Measurements from ENCODE around the gene COL20A1. TPM values are rescaled to one million over a fixed set of nuclear protein-coding genes. Genes with fewer than 3 reads are reported as not detected.

Gene COL20A1
- total and polyA plus RNA-seq, 3 donors from 2014 or later, result 14.4 to 17.2 (median 17.1) TPM

DNA sequence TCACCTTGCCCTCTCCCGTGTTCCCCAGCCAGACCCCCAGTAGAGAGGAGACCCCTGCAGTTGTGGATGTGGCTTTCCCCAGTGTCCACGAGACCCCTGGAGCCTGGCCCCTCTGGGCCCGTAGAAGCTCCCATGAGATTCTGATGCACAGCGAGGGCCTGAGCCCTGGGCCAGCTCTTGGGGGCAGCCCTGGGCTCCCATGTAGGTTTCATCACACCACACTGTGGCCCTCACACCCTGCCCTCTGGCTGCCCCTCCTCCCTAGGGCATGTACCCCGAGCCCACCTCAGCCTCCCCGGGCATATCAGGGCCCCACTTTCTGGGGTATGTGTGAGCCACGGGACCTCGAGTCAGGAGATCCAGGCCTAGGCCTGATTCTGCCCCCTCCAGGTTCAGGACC, 75.2 kb downstream of the COL20A1 start:
- Histone ChIP-seq H3K4me3 (no peak overlapping the region), H3K27me3 (no peaks in the 10 kb centered on the region), H3K9me3 (no peaks in the 10 kb centered on the region), H3K4me1 (no peaks in the 10 kb centered on the region), H3K36me3 (ENCODE audit: low read depth, missing control alignments) (no peaks in the 10 kb centered on the region), H3K27ac (no peak overlapping the region)
- intact Hi-C loops (cut with DNase I; ENCODE audit: low total_unique reads), result no loop called here
- DNase-seq, result no peak
- TF ChIP-seq, protein P1, sequence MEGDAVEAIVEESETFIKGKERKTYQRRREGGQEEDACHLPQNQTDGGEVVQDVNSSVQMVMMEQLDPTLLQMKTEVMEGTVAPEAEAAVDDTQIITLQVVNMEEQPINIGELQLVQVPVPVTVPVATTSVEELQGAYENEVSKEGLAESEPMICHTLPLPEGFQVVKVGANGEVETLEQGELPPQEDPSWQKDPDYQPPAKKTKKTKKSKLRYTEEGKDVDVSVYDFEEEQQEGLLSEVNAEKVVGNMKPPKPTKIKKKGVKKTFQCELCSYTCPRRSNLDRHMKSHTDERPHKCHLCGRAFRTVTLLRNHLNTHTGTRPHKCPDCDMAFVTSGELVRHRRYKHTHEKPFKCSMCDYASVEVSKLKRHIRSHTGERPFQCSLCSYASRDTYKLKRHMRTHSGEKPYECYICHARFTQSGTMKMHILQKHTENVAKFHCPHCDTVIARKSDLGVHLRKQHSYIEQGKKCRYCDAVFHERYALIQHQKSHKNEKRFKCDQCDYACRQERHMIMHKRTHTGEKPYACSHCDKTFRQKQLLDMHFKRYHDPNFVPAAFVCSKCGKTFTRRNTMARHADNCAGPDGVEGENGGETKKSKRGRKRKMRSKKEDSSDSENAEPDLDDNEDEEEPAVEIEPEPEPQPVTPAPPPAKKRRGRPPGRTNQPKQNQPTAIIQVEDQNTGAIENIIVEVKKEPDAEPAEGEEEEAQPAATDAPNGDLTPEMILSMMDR (IDR thresholded peaks at IDR 0.05), result no peak
- TF ChIP-seq POLR2A (IDR thresholded peaks at IDR 0.05), result no peak
- 77 to 93% methylated on average over 4 to 8 of the region's 8 CpGs for WGBS, 2 donors

DNA sequence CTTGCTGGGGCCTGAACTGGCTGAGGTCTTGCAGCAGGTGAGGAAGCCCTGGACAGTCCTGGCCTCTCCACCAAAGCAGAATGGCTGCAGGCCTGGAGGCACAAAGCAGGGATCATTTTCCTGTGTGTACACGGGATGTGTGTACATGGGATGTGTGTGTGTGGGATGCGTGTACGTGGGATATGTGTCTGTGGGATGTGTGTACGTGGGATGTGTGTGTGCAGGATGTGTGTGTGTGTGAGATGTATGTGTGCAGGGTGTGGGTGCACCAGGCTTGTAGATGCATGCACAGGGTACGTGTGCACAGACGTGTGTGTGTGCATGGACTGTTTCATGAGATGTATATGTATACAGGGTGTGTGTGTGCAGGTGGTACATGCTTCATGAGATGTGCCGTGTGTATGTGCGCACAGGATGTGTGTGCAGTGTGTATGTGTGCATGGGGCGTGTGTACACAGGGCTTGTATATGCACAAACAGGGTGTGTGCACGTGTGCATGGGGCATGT, 76.1 kb downstream of the COL20A1 start:
- Histone ChIP-seq H3K36me3 (ENCODE audit: low read depth, missing control alignments) (no peaks in the 10 kb centered on the region), H3K4me1 (no peaks in the 10 kb centered on the region), H3K27ac (no peak overlapping the region), H3K27me3 (no peaks in the 10 kb centered on the region), H3K9me3 (no peaks in the 10 kb centered on the region), H3K4me3 (no peak overlapping the region)
- intact Hi-C loops (cut with DNase I; ENCODE audit: low total_unique reads), result no loop called here
- 91 to 98% methylated on average over 10 of the region's 10 CpGs for WGBS, 2 donors
- DNase-seq, result no peak
- no peak for TF ChIP-seq POLR2A (IDR thresholded peaks at IDR 0.05)
- TF ChIP-seq, protein P1 (IDR thresholded peaks at IDR 0.05), result no peak

DNA sequence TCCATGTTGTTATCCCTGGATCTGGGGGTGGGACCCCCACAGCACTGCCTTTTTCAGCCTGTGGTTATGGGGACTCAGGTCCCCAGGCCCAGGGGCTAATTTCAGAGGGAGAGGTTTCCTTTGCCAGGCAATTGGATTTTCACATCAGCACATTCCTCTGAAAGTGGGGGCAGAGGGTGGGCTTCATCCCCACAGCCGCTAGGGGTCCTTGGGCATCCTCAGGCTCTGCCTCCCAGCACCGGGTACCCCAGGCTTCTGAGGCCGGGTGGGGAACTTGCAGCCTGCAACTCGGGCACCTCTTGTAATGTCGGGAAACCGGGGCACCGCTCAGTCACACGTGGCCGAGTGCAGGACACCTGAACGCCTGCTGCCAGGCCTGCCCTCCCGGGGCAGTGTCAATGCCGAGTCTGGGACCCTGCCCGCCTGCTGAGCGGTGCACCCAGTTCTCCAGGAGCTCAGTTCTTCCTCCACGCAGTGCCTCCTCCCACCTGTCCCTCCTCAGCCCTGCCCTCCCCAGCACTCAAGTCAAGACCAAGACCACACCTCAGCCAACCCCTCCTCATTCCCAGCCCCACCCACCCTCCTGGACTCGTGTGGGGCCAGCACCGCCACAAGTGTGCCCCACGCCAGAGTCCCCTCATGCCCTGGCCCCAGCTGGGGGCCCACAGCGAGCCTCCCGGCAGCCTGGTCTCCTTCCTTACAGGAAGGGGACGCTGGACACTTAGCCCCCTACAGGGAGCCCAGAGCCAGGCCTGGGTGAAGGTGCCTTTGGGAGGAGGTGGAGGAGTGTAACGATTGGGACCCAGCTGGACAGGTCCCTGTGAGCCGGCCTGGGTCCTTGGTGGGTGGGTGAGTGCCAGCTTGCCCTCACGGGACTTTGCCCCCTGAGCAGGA, 77.0 kb downstream of the COL20A1 start:
- H3K27me3 ChIP-seq, result no peaks in the 10 kb centered on the region
- H3K4me3 ChIP-seq, result no peak overlapping the region
- H3K36me3 ChIP-seq (ENCODE audit: low read depth, missing control alignments), result no peaks in the 10 kb centered on the region
- no peaks in the 10 kb centered on the region for H3K9me3 ChIP-seq
- no peaks in the 10 kb centered on the region for H3K4me1 ChIP-seq
- no peak for DNase-seq
- no peak overlapping the region for H3K27ac ChIP-seq
- no peak for TF ChIP-seq POLR2A (IDR thresholded peaks at IDR 0.05)
- TF ChIP-seq, protein P1 (IDR thresholded peaks at IDR 0.05), result no peak
- WGBS, 2 donors, result 76 to 85% methylated on average over 9 to 24 of the region's 24 CpGs
- intact Hi-C loops (cut with DNase I; ENCODE audit: low total_unique reads), result no loop called here

DNA sequence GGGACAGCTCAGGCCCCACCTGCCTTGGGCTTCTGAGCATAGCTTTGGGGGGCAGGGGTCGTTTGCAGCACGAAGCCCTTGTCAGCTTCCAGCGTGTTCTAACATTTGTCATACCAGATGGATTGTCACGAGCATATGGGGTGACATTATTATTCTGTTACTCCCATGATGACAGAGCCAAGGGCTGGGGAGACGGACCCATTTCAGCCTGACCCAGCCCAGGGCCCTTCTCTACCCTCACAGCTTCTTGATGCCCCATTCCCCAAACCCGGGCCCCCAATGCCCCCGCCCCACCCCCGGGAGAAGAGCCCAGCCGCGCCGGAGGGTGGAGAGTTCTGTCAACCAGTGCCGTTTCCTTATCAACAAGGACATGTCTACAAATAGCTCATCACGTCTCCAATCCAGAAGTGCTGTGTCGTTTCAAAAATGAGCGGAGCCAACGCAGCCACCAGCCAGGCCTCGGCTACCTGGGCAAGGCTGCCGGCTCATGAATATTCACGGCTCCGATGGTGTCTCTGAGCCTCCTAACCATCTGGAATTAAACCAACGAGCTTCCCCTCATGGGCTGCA, 77.7 kb downstream of the COL20A1 start:
- Histone ChIP-seq H3K9me3 (no peaks in the 10 kb centered on the region), H3K27ac (no peak overlapping the region), H3K4me3 (no peak overlapping the region), H3K27me3 (no peaks in the 10 kb centered on the region), H3K36me3 (ENCODE audit: low read depth, missing control alignments) (no peaks in the 10 kb centered on the region), H3K4me1 (no peaks in the 10 kb centered on the region)
- TF ChIP-seq POLR2A (IDR thresholded peaks at IDR 0.05), result no peak
- TF ChIP-seq, protein P1 (IDR thresholded peaks at IDR 0.05), result no peak
- intact Hi-C loops (cut with DNase I; ENCODE audit: low total_unique reads), result no loop called here
- DNase-seq, result no peak
- WGBS, 2 donors, result 52 to 77% methylated on average over 10 to 21 of the region's 21 CpGs

All from testis (tissue), 3 donors.